Central memory CD4-positive, alpha-beta T cell (primary cell): Measurements from ENCODE around the gene RUNX3.
A peak's percentile ranks its signal among the peaks of the same experiment; 100 is the strongest.
"Not testable (repeated sequence)": the region's sequence is repeated elsewhere in the genome, so short reads cannot be mapped to it uniquely, and the experiment has no call there.

Experiments used
- DNase-seq: peaks from one replicate; pipeline ENCODE4 v3.0.0; 2022
- total RNA-seq, 3 experiments: gene quantifications; one replicate each; lab custom pipeline; 2026; lab: John Stamatoyannopoulos, UW

RUNX3 gene
- total RNA-seq: 109 to 408 (median 122) reads per million in 3 experiments

GRCh38 chr1:24930260-24931145 is at the start of gene RUNX3:
RUNX3 (minus strand) TSS chr1:24930276; CDS start chr1:24929868, 408 bp downstream.
- DNase-seq: peak; percentile 93

- not testable (repeated sequence) for DNase-seq
These were observed 49.2 kb upstream of the RUNX3 start for GRCh38 chr1:24979232-24979631.

- DNase-seq: no peak
These were observed 48.4 kb upstream of the RUNX3 start for GRCh38 chr1:24978383-24979032.

- no peak for DNase-seq
These were observed 45.3 kb upstream of the RUNX3 start for GRCh38 chr1:24975391-24975790.

- no peak for DNase-seq
These were observed 43.2 kb upstream of the RUNX3 start for GRCh38 chr1:24973315-24973714.

- DNase-seq: no peak
These were observed 42.8 kb upstream of the RUNX3 start for GRCh38 chr1:24972915-24973242.

- DNase-seq: no peak
These were observed 42.3 kb upstream of the RUNX3 start for GRCh38 chr1:24972221-24972914.

- no peak for DNase-seq
These were observed 41.1 kb upstream of the RUNX3 start for GRCh38 chr1:24970926-24971875.

- no peak for DNase-seq
These were observed 40.3 kb upstream of the RUNX3 start for GRCh38 chr1:24970399-24970753.

- no peak for DNase-seq
These were observed 39.7 kb upstream of the RUNX3 start for GRCh38 chr1:24969596-24970398.

- DNase-seq: no peak
These were observed 39.0 kb upstream of the RUNX3 start for GRCh38 chr1:24968941-24969585.

GRCh38 chr1:24967962-24968361 is 37.9 kb upstream of the RUNX3 start:
- no peak for DNase-seq

GRCh38 chr1:24967555-24967954 is 37.5 kb upstream of the RUNX3 start:
- DNase-seq: no peak

- peak; percentile 37 for DNase-seq
These were observed 36.8 kb upstream of the RUNX3 start for GRCh38 chr1:24966724-24967346.

GRCh38 chr1:24966121-24966723 is 36.1 kb upstream of the RUNX3 start:
- no peak for DNase-seq

- DNase-seq: no peak
These were observed 35.5 kb upstream of the RUNX3 start for GRCh38 chr1:24965571-24965930.

GRCh38 chr1:24964811-24965570 is 34.9 kb upstream of the RUNX3 start:
- peak; percentile 95 for DNase-seq

- no peak for DNase-seq
These were observed 34.0 kb upstream of the RUNX3 start for GRCh38 chr1:24963943-24964693.
